Activated naive CD8-positive, alpha-beta T cell treated with anti-CD3 and anti-CD28 coated beads, Interleukin-2, amount 50 U/mL, for 24 hours (primary cell): ENCODE data around the gene GSTP1.
"Not testable (repeated sequence)": the region's sequence is repeated elsewhere in the genome, so short reads cannot be mapped to it uniquely, and the experiment has no call there.

Source experiments
- ATAC-seq: fragments of 150-1000 bp; cut with Tn5 transposase; one replicate; pipeline ENCODE4 v1.10.0; 2021
- DNase-seq: peaks from one replicate; pipeline ENCODE4 v3.0.0; 2021
- H3K27ac Mint-ChIP-seq: one replicate; pipeline ENCODE4 v1.8.0; 2021; ENCODE audit warnings: mild to moderate bottlenecking, mixed read lengths
- H3K27me3 Mint-ChIP-seq: one replicate; pipeline ENCODE4 v1.8.0; 2021; ENCODE audit warnings: mixed read lengths
- H3K36me3 Mint-ChIP-seq: one replicate; pipeline ENCODE4 v1.8.0; 2021; ENCODE audit warnings: low read depth, mixed read lengths
- H3K4me1 Mint-ChIP-seq: one replicate; pipeline ENCODE4 v1.8.0; 2021; ENCODE audit warnings: mixed read lengths
- H3K4me3 Mint-ChIP-seq: one replicate; pipeline ENCODE4 v1.8.0; 2021; ENCODE audit warnings: mild to moderate bottlenecking, moderate library complexity, mixed read lengths
- H3K9me3 Mint-ChIP-seq: one replicate; pipeline ENCODE4 v1.8.0; 2021; ENCODE audit warnings: mixed read lengths

GSTP1 gene

GRCh38 chr11:67551127-67551526 lies 32.5 kb upstream of the GSTP1 start:
- DNase-seq, result no peak
- Mint-ChIP-seq H3K27me3 (no peaks in the 10 kb centered on the region), H3K9me3 (peaks cover 18% of the 10 kb centered on the region), H3K36me3 (peaks cover 6% of the 10 kb centered on the region), H3K4me3 (no peak overlapping the region), H3K27ac (no peak overlapping the region), H3K4me1 (no peaks in the 10 kb centered on the region)
- ATAC-seq, result no peak

- not testable (repeated sequence) for H3K27ac Mint-ChIP-seq, H3K4me1 Mint-ChIP-seq, ATAC-seq, DNase-seq, H3K36me3 Mint-ChIP-seq, H3K27me3 Mint-ChIP-seq, H3K4me3 Mint-ChIP-seq
- H3K9me3 Mint-ChIP-seq, result peaks cover 18% of the 10 kb centered on the region
Observed at GRCh38 chr11:67551697-67552096, 31.9 kb upstream of the GSTP1 start.

- DNase-seq (no peak), ATAC-seq (no peak)
- H3K9me3 Mint-ChIP-seq, result peaks cover 9% of the 10 kb centered on the region
- H3K36me3 Mint-ChIP-seq, result peaks cover 3% of the 10 kb centered on the region
- H3K4me3 Mint-ChIP-seq, result no peak overlapping the region
- H3K27me3 Mint-ChIP-seq, result peaks cover 3% of the 10 kb centered on the region
- no peaks in the 10 kb centered on the region for H3K4me1 Mint-ChIP-seq
- no peak overlapping the region for H3K27ac Mint-ChIP-seq
Observed at GRCh38 chr11:67556244-67556643, 27.4 kb upstream of the GSTP1 start.

- no peaks in the 10 kb centered on the region for H3K4me1 Mint-ChIP-seq
- no peak for DNase-seq
- peaks cover 9% of the 10 kb centered on the region for H3K27me3 Mint-ChIP-seq
- H3K36me3 Mint-ChIP-seq, result no peaks in the 10 kb centered on the region
- no peaks in the 10 kb centered on the region for H3K9me3 Mint-ChIP-seq
- no peak overlapping the region for H3K27ac Mint-ChIP-seq
- ATAC-seq, result no peak
- H3K4me3 Mint-ChIP-seq, result no peak overlapping the region
Observed at GRCh38 chr11:67558084-67558772, 25.4 kb upstream of the GSTP1 start.

GRCh38 chr11:67561971-67562619 lies 21.5 kb upstream of the GSTP1 start:
- no peak for ATAC-seq
- DNase-seq, result no peak
- Mint-ChIP-seq H3K27me3 (peaks cover 11% of the 10 kb centered on the region), H3K4me1 (no peaks in the 10 kb centered on the region), H3K4me3 (no peak overlapping the region), H3K27ac (no peak overlapping the region), H3K9me3 (no peaks in the 10 kb centered on the region), H3K36me3 (no peaks in the 10 kb centered on the region)

GRCh38 chr11:67562963-67563704 lies 20.5 kb upstream of the GSTP1 start:
- no peak overlapping the region for H3K4me3 Mint-ChIP-seq
- ATAC-seq (no peak), DNase-seq (no peak)
- no peaks in the 10 kb centered on the region for H3K4me1 Mint-ChIP-seq
- H3K36me3 Mint-ChIP-seq, result no peaks in the 10 kb centered on the region
- peaks cover 16% of the 10 kb centered on the region for H3K27me3 Mint-ChIP-seq
- H3K9me3 Mint-ChIP-seq, result no peaks in the 10 kb centered on the region
- H3K27ac Mint-ChIP-seq, result no peak overlapping the region

GRCh38 chr11:67563705-67564114 lies 19.9 kb upstream of the GSTP1 start:
- ATAC-seq, DNase-seq, H3K27ac Mint-ChIP-seq: not testable (repeated sequence)

GRCh38 chr11:67564230-67564629 lies 19.4 kb upstream of the GSTP1 start:
- ATAC-seq, result no peak
- no peak overlapping the region for H3K27ac Mint-ChIP-seq
- peaks cover 16% of the 10 kb centered on the region for H3K27me3 Mint-ChIP-seq
- no peak overlapping the region for H3K4me3 Mint-ChIP-seq
- H3K36me3 Mint-ChIP-seq, result no peaks in the 10 kb centered on the region
- H3K9me3 Mint-ChIP-seq, result no peaks in the 10 kb centered on the region
- H3K4me1 Mint-ChIP-seq, result no peaks in the 10 kb centered on the region
- no peak for DNase-seq

More at GRCh38 chr11:67563705-67564114, 19.9 kb upstream of the GSTP1 start:
- H3K27me3 Mint-ChIP-seq, result peaks cover 16% of the 10 kb centered on the region
- not testable (repeated sequence) for H3K36me3 Mint-ChIP-seq, H3K4me3 Mint-ChIP-seq, H3K4me1 Mint-ChIP-seq, H3K9me3 Mint-ChIP-seq

GRCh38 chr11:67571443-67571842 lies 12.2 kb upstream of the GSTP1 start:
- Mint-ChIP-seq H3K27me3 (peaks cover 13% of the 10 kb centered on the region), H3K4me3 (no peak overlapping the region), H3K9me3 (no peaks in the 10 kb centered on the region), H3K36me3 (no peaks in the 10 kb centered on the region), H3K27ac (no peak overlapping the region), H3K4me1 (no peaks in the 10 kb centered on the region)
- DNase-seq (no peak), ATAC-seq (no peak)

GRCh38 chr11:67572305-67572704 lies 11.3 kb upstream of the GSTP1 start:
- no peak for ATAC-seq
- no peak for DNase-seq
- Mint-ChIP-seq H3K27ac (no peak overlapping the region), H3K27me3 (peaks cover 16% of the 10 kb centered on the region), H3K9me3 (no peaks in the 10 kb centered on the region), H3K4me3 (no peak overlapping the region), H3K4me1 (no peaks in the 10 kb centered on the region), H3K36me3 (no peaks in the 10 kb centered on the region)

- H3K27me3 Mint-ChIP-seq, result peaks cover 11% of the 10 kb centered on the region
Observed at GRCh38 chr11:67572747-67573419, 10.7 kb upstream of the GSTP1 start.

GRCh38 chr11:67574938-67575337 lies 8.7 kb upstream of the GSTP1 start:
- ATAC-seq (no peak), DNase-seq (no peak)
- H3K36me3 Mint-ChIP-seq, result no peaks in the 10 kb centered on the region
- H3K27ac Mint-ChIP-seq, result no peak overlapping the region
- no peaks in the 10 kb centered on the region for H3K9me3 Mint-ChIP-seq
- H3K4me1 Mint-ChIP-seq, result peaks cover 10% of the 10 kb centered on the region
- H3K27me3 Mint-ChIP-seq, result peaks cover 19% of the 10 kb centered on the region
- H3K4me3 Mint-ChIP-seq, result no peak overlapping the region

More at GRCh38 chr11:67572747-67573419, 10.7 kb upstream of the GSTP1 start:
- Mint-ChIP-seq H3K9me3 (no peaks in the 10 kb centered on the region), H3K4me3 (no peak overlapping the region), H3K4me1 (no peaks in the 10 kb centered on the region), H3K36me3 (no peaks in the 10 kb centered on the region), H3K27ac (no peak overlapping the region)
- ATAC-seq (no peak), DNase-seq (no peak)

GRCh38 chr11:67576735-67577475 lies 6.7 kb upstream of the GSTP1 start:
- no peak for DNase-seq
- no peaks in the 10 kb centered on the region for H3K36me3 Mint-ChIP-seq
- H3K27ac Mint-ChIP-seq, result no peak overlapping the region
- no peaks in the 10 kb centered on the region for H3K9me3 Mint-ChIP-seq
- H3K4me1 Mint-ChIP-seq, result peaks cover 17% of the 10 kb centered on the region
- peaks cover 29% of the 10 kb centered on the region for H3K27me3 Mint-ChIP-seq
- ATAC-seq, result no peak
- H3K4me3 Mint-ChIP-seq, result no peak overlapping the region

- peaks cover 33% of the 10 kb centered on the region for H3K27me3 Mint-ChIP-seq
- DNase-seq (no peak), ATAC-seq (no peak)
- H3K27ac Mint-ChIP-seq, result no peak overlapping the region
- H3K9me3 Mint-ChIP-seq, result no peaks in the 10 kb centered on the region
- peaks cover 27% of the 10 kb centered on the region for H3K4me1 Mint-ChIP-seq
- no peak overlapping the region for H3K4me3 Mint-ChIP-seq
- no peaks in the 10 kb centered on the region for H3K36me3 Mint-ChIP-seq
Observed at GRCh38 chr11:67577951-67578350, 5.7 kb upstream of the GSTP1 start.
